H1 (cell line): ENCODE results near the gene SCARB1. TPM values are rescaled to one million over a fixed set of nuclear protein-coding genes. Genes with fewer than 3 reads are reported as not detected.

Experiments
- CBX5 ChIP-seq: fragments of 300-800, 300-1000 bp; sonication (generic); IDR thresholded peaks from 2 replicates; pipeline ENCODE4 v1.7.1; 2016; ENCODE audit warnings: antibody characterized with exemption, low read length, low read depth
- RBBP5 ChIP-seq: IDR thresholded peaks from 2 replicates; pipeline ENCODE4 v1.7.1; 2012; ENCODE audit warnings: low read depth, mild to moderate bottlenecking, inconsistent platforms, low read length, moderate library complexity, borderline replicate concordance
- polyA plus RNA-seq, 7 experiments: library from polyadenylated mRNA; depleted of rRNA in 3 of 7; stranded (reverse) in 5 of 7; unstranded in 2 of 7; fragments of >200 nt in 5 of 7; fragments of 200-250 nt in 2 of 7; gene quantifications; 1 replicate in 5 of 7; 2 replicates in 1 of 7; 4 replicates in 1 of 7; pipeline versions ENCODE4 v1.2.1 to v1.2.3, GENCODE V29; 2011 to 2013; ENCODE audit warnings: missing spikeins in 2 of 7, mixed read lengths in 2 of 7
- total RNA-seq: library from RNA; stranded (reverse); fragmentation: NEBNext Ultra II Directional; extraction: Animal tissue kit (Norgen Biotek cat#: 25700); gene quantifications from 2 replicates; pipeline ENCODE4 v1.2.1, GENCODE V29; 2021

SCARB1 gene
- total and polyA plus RNA-seq, 2 of the 8 experiments (the other 6 are each of a cell fraction or from before 2014, with no cell fraction given), result 45.3 to 57.1 TPM

GRCh38 chr12:124837958-124838803, 25.5 kb downstream of the SCARB1 start (continued):
- no peak for TF ChIP-seq CBX5
- TF ChIP-seq RBBP5, result no peak
